ENCODE measurements around the gene IGSF9. TPM values are rescaled to one million over a fixed set of nuclear protein-coding genes. Genes with fewer than 3 reads are reported as not detected.

IGSF9 gene
- total RNA-seq, 1 donor from 2014 or later, result 0.09 TPM

- intact Hi-C loops (cut with micrococcal nuclease), result no loop called here
Measured at GRCh38 chr1:159946242-159947187, 1.1 kb upstream of the IGSF9 start.

- intact Hi-C loops (cut with micrococcal nuclease), result no loop called here
Measured at GRCh38 chr1:159944623-159945455, 574 bp downstream of the IGSF9 start.

- intact Hi-C loops (cut with micrococcal nuclease), result no loop called here
Measured at GRCh38 chr1:159943908-159944622, 1.3 kb downstream of the IGSF9 start.

- intact Hi-C loops (cut with micrococcal nuclease), result no loop called here
Measured at GRCh38 chr1:159943278-159943640, 2.2 kb downstream of the IGSF9 start.

GRCh38 chr1:159942632-159943277 is 2.7 kb downstream of the IGSF9 start:
- intact Hi-C loops (cut with micrococcal nuclease), result no loop called here

GRCh38 chr1:159941591-159942560 is 3.5 kb downstream of the IGSF9 start:
- intact Hi-C loops (cut with micrococcal nuclease), result no loop called here

- intact Hi-C loops (cut with micrococcal nuclease), result no loop called here
Measured at GRCh38 chr1:159941141-159941540, 4.3 kb downstream of the IGSF9 start.

GRCh38 chr1:159940006-159940620 is 5.3 kb downstream of the IGSF9 start:
- intact Hi-C loops (cut with micrococcal nuclease), result no loop called here

GRCh38 chr1:159939678-159940002 is 5.8 kb downstream of the IGSF9 start:
- intact Hi-C loops (cut with micrococcal nuclease), result no loop called here

GRCh38 chr1:159938905-159939677 is 6.3 kb downstream of the IGSF9 start:
- intact Hi-C loops (cut with micrococcal nuclease), result no loop called here

GRCh38 chr1:159938211-159938852 is 7.1 kb downstream of the IGSF9 start:
- intact Hi-C loops (cut with micrococcal nuclease), result no loop called here

GRCh38 chr1:159937054-159937750 is 8.2 kb downstream of the IGSF9 start:
- intact Hi-C loops (cut with micrococcal nuclease), result no loop called here

GRCh38 chr1:159936273-159936904 is 9.0 kb downstream of the IGSF9 start:
- intact Hi-C loops (cut with micrococcal nuclease), result loop anchor here (1.0 kb wide), 3 partner anchors 70 to 148 kb away; no protein-coding TSS in a partner anchor

GRCh38 chr1:159935719-159936272 is 9.6 kb downstream of the IGSF9 start:
- intact Hi-C loops (cut with micrococcal nuclease), result loop anchor here (1.0 kb wide), 3 partner anchors 71 to 149 kb away; no protein-coding TSS in a partner anchor

GRCh38 chr1:159935305-159935704 is 10.1 kb downstream of the IGSF9 start:
- intact Hi-C loops (cut with micrococcal nuclease), result no loop called here

- intact Hi-C loops (cut with micrococcal nuclease), result no loop called here
Measured at GRCh38 chr1:159934136-159935039, 11.0 kb downstream of the IGSF9 start.

Measured in T-helper 2 cell treated with Interferon-gamma antibody and Interleukin-4, amounts not matched to agents 100 ng/mL and 5 ng/mL, for 36 hours (primary cell).